ENCODE measurements around the gene AQP3. TPM values are rescaled to one million over a fixed set of nuclear protein-coding genes. Genes with fewer than 3 reads are reported as not detected.

AQP3 gene
- total and polyA plus RNA-seq, 2 experiments from 2014 or later: 0.29 TPM; not detected in 1

- Histone ChIP-seq H3K79me2 (ENCODE audit: insufficient read depth) (no peaks in the 10 kb centered on the region), H3F3A (ENCODE audit: insufficient read depth) (no peaks in the 10 kb centered on the region), H3K27me3 (replicated peaks; ENCODE audit: insufficient read depth) (peaks cover 6% of the 10 kb centered on the region), H4K20me1 (ENCODE audit: insufficient read depth) (no peaks in the 10 kb centered on the region), H3K36me3 (ENCODE audit: low read depth) (no peaks in the 10 kb centered on the region), H3K4me3 (no peak overlapping the region), H3K4me2 (ENCODE audit: unreplicated experiment) (no peak overlapping the region), H3K9ac (no peak overlapping the region), H2AFZ (no peak overlapping the region), H3K27ac (no peak overlapping the region), H3K9me2 (ENCODE audit: insufficient read depth) (no peaks in the 10 kb centered on the region), H3K4me1 (ENCODE audit: insufficient read depth) (peaks cover 8% of the 10 kb centered on the region; the same call in 1 of the 2 replicates), H3K9me3 (ENCODE audit: low read depth) (no peaks in the 10 kb centered on the region)
- in situ Hi-C loops (cut with MboI): no loop called here
- WGBS, 2 experiments (ENCODE audit: low coverage in 1 of 2, low lambda C conversion rate in 2 of 2, missing lambda C conversion rate in 2 of 2): 66 to 69% methylated on average over 7 of the region's 7 CpGs
- DNase-seq: no peak
- TF ChIP-seq EZH2 (IDR thresholded peaks at IDR 0.05; ENCODE audit: insufficient read depth, poor library complexity, severe bottlenecking) (no peak), EZH2phosphoT487 (IDR thresholded peaks at IDR 0.05; ENCODE audit: insufficient read depth, low read depth) (no peak)
Observed at GRCh38 chr9:33440204-33440603, 7.2 kb downstream of the AQP3 start.

GRCh38 chr9:33439731-33440130, 7.7 kb downstream of the AQP3 start:
- no peak overlapping the region for H2AFZ ChIP-seq
- H3K9me2 ChIP-seq (ENCODE audit: insufficient read depth): no peaks in the 10 kb centered on the region
- H3K27me3 ChIP-seq (replicated peaks; ENCODE audit: insufficient read depth): peaks cover 6% of the 10 kb centered on the region
- no peaks in the 10 kb centered on the region for H3K79me2 ChIP-seq (ENCODE audit: insufficient read depth)
- H3K4me1 ChIP-seq (ENCODE audit: insufficient read depth): peaks cover 8% of the 10 kb centered on the region; the same call in 1 of the 2 replicates
- H3K9me3 ChIP-seq (ENCODE audit: low read depth): no peaks in the 10 kb centered on the region
- no peaks in the 10 kb centered on the region for H3K36me3 ChIP-seq (ENCODE audit: low read depth)
- no peaks in the 10 kb centered on the region for H4K20me1 ChIP-seq (ENCODE audit: insufficient read depth)
- in situ Hi-C loops (cut with MboI): no loop called here
- no peak overlapping the region for H3K27ac ChIP-seq
- H3K9ac ChIP-seq: no peak overlapping the region
- WGBS, 2 experiments (ENCODE audit: low coverage in 1 of 2, low lambda C conversion rate in 2 of 2, missing lambda C conversion rate in 2 of 2): 18 to 21% methylated on average over 6 of the region's 6 CpGs
- no peaks in the 10 kb centered on the region for H3F3A ChIP-seq (ENCODE audit: insufficient read depth)
- TF ChIP-seq EZH2phosphoT487 (IDR thresholded peaks at IDR 0.05; ENCODE audit: insufficient read depth, low read depth) (no peak), EZH2 (IDR thresholded peaks at IDR 0.05; ENCODE audit: insufficient read depth, poor library complexity, severe bottlenecking) (no peak)
- H3K4me3 ChIP-seq: no peak overlapping the region
- DNase-seq: peak; percentile 66
- H3K4me2 ChIP-seq (ENCODE audit: unreplicated experiment): peak overlapping the region; percentile 13

- H3K4me1 ChIP-seq (ENCODE audit: insufficient read depth): peaks cover 8% of the 10 kb centered on the region; the same call in 1 of the 2 replicates
- no peak overlapping the region for H3K4me3 ChIP-seq
- H3K27me3 ChIP-seq (replicated peaks; ENCODE audit: insufficient read depth): peaks cover 6% of the 10 kb centered on the region
- 69 to 71% methylated on average over 7 of the region's 7 CpGs for WGBS, 2 experiments (ENCODE audit: low coverage in 1 of 2, low lambda C conversion rate in 2 of 2, missing lambda C conversion rate in 2 of 2)
- no peaks in the 10 kb centered on the region for H3F3A ChIP-seq (ENCODE audit: insufficient read depth)
- no peaks in the 10 kb centered on the region for H4K20me1 ChIP-seq (ENCODE audit: insufficient read depth)
- no peak overlapping the region for H3K9ac ChIP-seq
- peak overlapping the region; percentile 13 for H3K4me2 ChIP-seq (ENCODE audit: unreplicated experiment)
- no peak overlapping the region for H2AFZ ChIP-seq
- no peaks in the 10 kb centered on the region for H3K79me2 ChIP-seq (ENCODE audit: insufficient read depth)
- no peak overlapping the region for H3K27ac ChIP-seq
- no peaks in the 10 kb centered on the region for H3K9me2 ChIP-seq (ENCODE audit: insufficient read depth)
- H3K9me3 ChIP-seq (ENCODE audit: low read depth): no peaks in the 10 kb centered on the region
- TF ChIP-seq EZH2 (IDR thresholded peaks at IDR 0.05; ENCODE audit: insufficient read depth, poor library complexity, severe bottlenecking): no peak
- TF ChIP-seq EZH2phosphoT487 (IDR thresholded peaks at IDR 0.05; ENCODE audit: insufficient read depth, low read depth): no peak
- in situ Hi-C loops (cut with MboI): no loop called here
- DNase-seq: no peak
- H3K36me3 ChIP-seq (ENCODE audit: low read depth): no peaks in the 10 kb centered on the region
Observed at GRCh38 chr9:33438926-33439680, 8.3 kb downstream of the AQP3 start.

- Histone ChIP-seq H3K79me2 (ENCODE audit: insufficient read depth) (no peaks in the 10 kb centered on the region), H3K4me2 (ENCODE audit: unreplicated experiment) (no peak overlapping the region), H3K9ac (no peak overlapping the region), H3K36me3 (ENCODE audit: low read depth) (no peaks in the 10 kb centered on the region), H4K20me1 (ENCODE audit: insufficient read depth) (no peaks in the 10 kb centered on the region), H2AFZ (no peak overlapping the region), H3K4me3 (no peak overlapping the region), H3K4me1 (ENCODE audit: insufficient read depth) (peaks cover 8% of the 10 kb centered on the region; the same call in 1 of the 2 replicates), H3K27me3 (replicated peaks; ENCODE audit: insufficient read depth) (peaks cover 6% of the 10 kb centered on the region), H3K9me2 (ENCODE audit: insufficient read depth) (no peaks in the 10 kb centered on the region), H3K27ac (no peak overlapping the region), H3F3A (ENCODE audit: insufficient read depth) (no peaks in the 10 kb centered on the region), H3K9me3 (ENCODE audit: low read depth) (no peaks in the 10 kb centered on the region)
- TF ChIP-seq EZH2phosphoT487 (IDR thresholded peaks at IDR 0.05; ENCODE audit: insufficient read depth, low read depth) (no peak), EZH2 (IDR thresholded peaks at IDR 0.05; ENCODE audit: insufficient read depth, poor library complexity, severe bottlenecking) (no peak)
- in situ Hi-C loops (cut with MboI): no loop called here
- no peak for DNase-seq
- 68 to 85% methylated on average over 1 of the region's 1 CpG for WGBS, 2 experiments (ENCODE audit: low coverage in 1 of 2, low lambda C conversion rate in 2 of 2, missing lambda C conversion rate in 2 of 2)
Observed at GRCh38 chr9:33437898-33438297, 9.5 kb downstream of the AQP3 start.

Data from GM23248 (cell line).